Keratinocyte (primary cell): ENCODE measurements around the gene MLLT10. TPM values are rescaled to one million over a fixed set of nuclear protein-coding genes. Genes with fewer than 3 reads are reported as not detected.

Source experiments
- DNase-seq: peaks from one replicate; pipeline ENCODE4 v3.0.0-alpha.2; 2011; ENCODE audit warnings: low read depth, missing footprints, low spot score
- FAIRE-seq: peaks from 2 replicates; lab custom pipeline; 2011; peaks lifted over from hg19 to GRCh38; lab: Jason Lieb, UNC
- H2AFZ ChIP-seq: 2 replicates; pipeline ENCODE4 v1.6.0; 2012; ENCODE audit warnings: low read length, control low read depth, inconsistent platforms; ENCODE audit not compliant: control insufficient read depth
- H3K27ac ChIP-seq: 2 replicates; pipeline ENCODE4 v1.5.1; 2011; ENCODE audit warnings: low read length; ENCODE audit not compliant: control insufficient read depth, insufficient read depth
- H3K27me3 ChIP-seq: 3 replicates; pipeline ENCODE4 v1.6.0; 2011; ENCODE audit warnings: low read length; ENCODE audit not compliant: control insufficient read depth, insufficient read depth; ENCODE audit errors: extremely low read depth
- H3K36me3 ChIP-seq, 2 experiments: 2 replicates in 1 of 2; 3 replicates in 1 of 2; pipeline ENCODE4 v1.5.1; 2011; ENCODE audit warnings: low read length in 2 of 2, mild to moderate bottlenecking in 1 of 2; ENCODE audit not compliant: control insufficient read depth in 2 of 2, insufficient read depth in 2 of 2; ENCODE audit errors: extremely low read depth in 1 of 2
- H3K4me1 ChIP-seq: 3 replicates; pipeline ENCODE4 v1.5.1; 2011; ENCODE audit warnings: low read length; ENCODE audit not compliant: control insufficient read depth, insufficient read depth; ENCODE audit errors: extremely low read depth
- H3K4me2 ChIP-seq: 3 replicates; pipeline ENCODE4 v1.6.0; 2011; ENCODE audit warnings: low read depth, low read length; ENCODE audit not compliant: control insufficient read depth, insufficient read depth; ENCODE audit errors: extremely low read depth
- H3K4me3 ChIP-seq, 3 experiments: fragments of 200-600 bp in 1 of 3; sonication (generic) in 1 of 3; 2 replicates in 2 of 3; 3 replicates in 1 of 3; pipeline ENCODE4 v1.5.1; 2011 to 2016; ENCODE audit warnings: low read length in 3 of 3, mild to moderate bottlenecking in 3 of 3, control low read depth in 2 of 3, inconsistent platforms in 1 of 3, low read depth in 1 of 3, mixed read lengths in 1 of 3, mixed run types in 1 of 3, moderate library complexity in 1 of 3; ENCODE audit not compliant: control insufficient read depth in 2 of 3, insufficient read depth in 2 of 3; ENCODE audit errors: extremely low read depth in 1 of 3
- H3K79me2 ChIP-seq: 2 replicates; pipeline ENCODE4 v1.6.0; 2012; ENCODE audit warnings: low read length; ENCODE audit not compliant: control insufficient read depth, insufficient read depth
- H3K9ac ChIP-seq: 3 replicates; pipeline ENCODE4 v1.6.0; 2011; ENCODE audit warnings: low read length; ENCODE audit not compliant: control insufficient read depth, insufficient read depth; ENCODE audit errors: extremely low read depth
- H3K9me1 ChIP-seq: 3 replicates; pipeline ENCODE4 v1.6.0; 2011; ENCODE audit warnings: low read length; ENCODE audit not compliant: control insufficient read depth, insufficient read depth; ENCODE audit errors: extremely low read depth
- H3K9me3 ChIP-seq: 2 replicates; pipeline ENCODE4 v1.5.1; 2012; ENCODE audit warnings: low read depth, low read length; ENCODE audit not compliant: control insufficient read depth
- H4K20me1 ChIP-seq: 3 replicates; pipeline ENCODE4 v1.6.0; 2011; ENCODE audit warnings: low read length; ENCODE audit not compliant: control insufficient read depth, insufficient read depth; ENCODE audit errors: extremely low read depth
- CTCF ChIP-seq, 3 experiments: IDR thresholded peaks in 1 of 3; conservative IDR thresholded peaks in 1 of 3; optimal IDR thresholded peaks in 1 of 3; 2 replicates in 2 of 3; 3 replicates in 1 of 3; pipeline versions ENCODE3 to v1.5.1; 2011; ENCODE audit warnings: low read length in 3 of 3, mild to moderate bottlenecking in 3 of 3, moderate library complexity in 2 of 3, control low read depth in 1 of 3, inconsistent platforms in 1 of 3; ENCODE audit not compliant: insufficient read depth in 2 of 3; ENCODE audit errors: extremely low read depth in 1 of 3
- EZH2 ChIP-seq: IDR thresholded peaks from one replicate; pipeline ENCODE4 v1.6.1; 2012; ENCODE audit warnings: inconsistent platforms, mild to moderate bottlenecking, low read length, moderate library complexity
- dilution Hi-C: fragments of 300-500 bp; cut with MboI; formaldehyde crosslinking; loops from one replicate; pipeline ENCODE4 v1.7.0; 2020; ENCODE audit warnings: low sequenced_read_pairs; ENCODE audit not compliant: extremely low pct_ligation_motif_present
- polyA plus RNA-seq, 5 experiments: library from polyadenylated mRNA; depleted of rRNA in 3 of 5; stranded (reverse) in 3 of 5; stranded (forward) in 1 of 5; unstranded in 1 of 5; fragments of >200 nt; gene quantifications; 1 replicate in 1 of 5; 2 replicates in 3 of 5; 3 replicates in 1 of 5; pipeline versions ENCODE4 v1.2.1 to v1.2.3, GENCODE V29; 2011 to 2012; ENCODE audit warnings: missing spikeins in 2 of 5, low read depth in 1 of 5, low replicate concordance in 1 of 5

MLLT10 gene
- polyA plus RNA-seq, 1 donor (not counting 4 experiments of a cell fraction or from before 2014, with no cell fraction given) = 40.2 TPM

GRCh38 chr10:21602313-21602712 is 68.3 kb downstream of the MLLT10 start:
- peaks cover 0 to 1% of the 10 kb centered on the region in 2 experiments for H3K36me3 ChIP-seq
- no peak overlapping the region for H3K4me2 ChIP-seq
- dilution Hi-C loops = no loop called here
- DNase-seq (no peak), FAIRE-seq (no peak)
- peaks cover 4% of the 10 kb centered on the region for H3K4me1 ChIP-seq
- no peaks in the 10 kb centered on the region for H3K27me3 ChIP-seq
- H3K4me3 ChIP-seq = no peak overlapping the region
- peaks cover 2% of the 10 kb centered on the region for H3K9me1 ChIP-seq
- no peaks in the 10 kb centered on the region for H3K9me3 ChIP-seq
- H4K20me1 ChIP-seq = no peaks in the 10 kb centered on the region
- TF ChIP-seq CTCF (optimal IDR thresholded peaks at IDR 0.05 in 1 of 3, IDR thresholded peaks at IDR 0.05 in 1 of 3, conservative IDR thresholded peaks at IDR 0.05 in 1 of 3; ENCODE audit: extremely low read depth in 1 of 3, insufficient read depth in 2 of 3, low read length in 3 of 3) (no peak), EZH2 (no peak)
- H3K79me2 ChIP-seq = peaks cover 58% of the 10 kb centered on the region
- H3K27ac ChIP-seq = no peak overlapping the region
- H2AFZ ChIP-seq = no peak overlapping the region
- H3K9ac ChIP-seq = no peak overlapping the region

- TF ChIP-seq CTCF (optimal IDR thresholded peaks at IDR 0.05 in 1 of 3, IDR thresholded peaks at IDR 0.05 in 1 of 3, conservative IDR thresholded peaks at IDR 0.05 in 1 of 3; ENCODE audit: extremely low read depth in 1 of 3, insufficient read depth in 2 of 3, low read length in 3 of 3) (no peak), EZH2 (no peak)
- no peak overlapping the region for H3K4me3 ChIP-seq
- peaks cover 4% of the 10 kb centered on the region for H3K4me1 ChIP-seq
- H4K20me1 ChIP-seq = no peaks in the 10 kb centered on the region
- no peak overlapping the region for H2AFZ ChIP-seq
- FAIRE-seq (no peak), DNase-seq (no peak)
- H3K9me1 ChIP-seq = peaks cover 2% of the 10 kb centered on the region
- peaks cover 0 to 1% of the 10 kb centered on the region in 2 experiments for H3K36me3 ChIP-seq
- H3K9me3 ChIP-seq = no peaks in the 10 kb centered on the region
- no peak overlapping the region for H3K9ac ChIP-seq
- dilution Hi-C loops = no loop called here
- no peaks in the 10 kb centered on the region for H3K27me3 ChIP-seq
- no peak overlapping the region for H3K4me2 ChIP-seq
- no peak overlapping the region for H3K27ac ChIP-seq
- peaks cover 53% of the 10 kb centered on the region for H3K79me2 ChIP-seq
These were observed 69.7 kb downstream of the MLLT10 start for GRCh38 chr10:21603721-21604120.
